H1 (cell line): ENCODE measurements around the gene DBP. TPM values are rescaled to one million over a fixed set of nuclear protein-coding genes. Genes with fewer than 3 reads are reported as not detected.
"Not testable (repeated sequence)": the region's sequence is repeated elsewhere in the genome, so short reads cannot be mapped to it uniquely, and the experiment has no call there.

ENCODE experiments used
- CTCF ChIA-PET: fragments of 300-600 bp; sonication (Branson Sonifier 250); formaldehyde crosslinking; loops from one replicate; lab custom pipeline; 2021; ENCODE audit not compliant: partially characterized antibody; lab: Charles Lee
- POLR2A ChIA-PET: fragments of 300-600 bp; sonication (Branson Sonifier 250); formaldehyde crosslinking; loops from one replicate; lab custom pipeline; 2021; ENCODE audit warnings: inconsistent platforms; ENCODE audit not compliant: partially characterized antibody; lab: Charles Lee
- DNase-seq, 2 experiments: peaks; one replicate each; pipeline versions ENCODE4 v3.0.0 to v3.0.0-alpha.2; 2010 to 2022; ENCODE audit warnings: low spot score in 2 of 2, low read depth in 1 of 2, mixed read lengths in 1 of 2
- FAIRE-seq: peaks from 2 replicates; lab custom pipeline; 2011; peaks lifted over from hg19 to GRCh38; lab: Jason Lieb, UNC
- H2AFZ ChIP-seq: 2 replicates; pipeline ENCODE4 v1.8.1; 2012; ENCODE audit warnings: low read length, inconsistent platforms
- H2AK5ac ChIP-seq: 2 replicates; pipeline ENCODE4 v1.6.1; 2013; ENCODE audit warnings: low read depth, low read length
- H2BK120ac ChIP-seq: replicated peaks from 2 replicates; pipeline ENCODE3; 2013; ENCODE audit warnings: low read depth, low read length, inconsistent platforms
- H2BK12ac ChIP-seq: 2 replicates; pipeline ENCODE4 v1.6.1; 2013; ENCODE audit warnings: low read depth, low read length
- H2BK15ac ChIP-seq: 2 replicates; pipeline ENCODE4 v1.6.1; 2013; ENCODE audit warnings: low read length
- H2BK20ac ChIP-seq: 2 replicates; pipeline ENCODE4 v1.6.1; 2013; ENCODE audit warnings: low read length
- H2BK5ac ChIP-seq: 2 replicates; pipeline ENCODE4 v1.6.1; 2013; ENCODE audit warnings: low read depth, low read length
- H3K14ac ChIP-seq: 2 replicates; pipeline ENCODE4 v1.6.1; 2013; ENCODE audit warnings: inconsistent platforms; ENCODE audit not compliant: insufficient read length
- H3K18ac ChIP-seq: 2 replicates; pipeline ENCODE4 v1.6.1; 2013; ENCODE audit warnings: low read length; ENCODE audit errors: extremely low read depth
- H3K23ac ChIP-seq: 2 replicates; pipeline ENCODE4 v1.6.1; 2013; ENCODE audit warnings: inconsistent platforms; ENCODE audit not compliant: insufficient read length
- H3K23me2 ChIP-seq: 2 replicates; pipeline ENCODE4 v1.6.1; 2013; ENCODE audit warnings: low read depth, low read length
- H3K27ac ChIP-seq: 2 replicates; pipeline ENCODE4 v1.6.1; 2011; ENCODE audit warnings: low read depth, low read length, inconsistent platforms
- H3K27me3 ChIP-seq, 4 experiments: replicated peaks in 1 of 4; 1 replicate in 1 of 4; 2 replicates in 3 of 4; pipeline versions ENCODE4 v1.6.1 to v1.8.1; 2011 to 2013; ENCODE audit warnings: low read length in 3 of 4, mild to moderate bottlenecking in 3 of 4, inconsistent platforms in 2 of 4, mixed read lengths in 2 of 4, moderate library complexity in 1 of 4; ENCODE audit not compliant: control insufficient read depth in 3 of 4, insufficient read depth in 3 of 4; ENCODE audit errors: extremely low read depth in 1 of 4
- H3K36me3 ChIP-seq, 4 experiments: 2 replicates each; pipeline versions ENCODE4 v1.6.1 to v1.8.1; 2011 to 2013; ENCODE audit warnings: mild to moderate bottlenecking in 4 of 4, low read length in 3 of 4, moderate library complexity in 2 of 4, control low read depth in 1 of 4, inconsistent platforms in 1 of 4; ENCODE audit not compliant: insufficient read depth in 4 of 4, control insufficient read depth in 2 of 4
- H3K4ac ChIP-seq: replicated peaks from 2 replicates; pipeline ENCODE3; 2013; ENCODE audit warnings: low read length, low read depth, mixed read lengths, inconsistent platforms; ENCODE audit not compliant: insufficient read length
- H3K4me1 ChIP-seq, 4 experiments: replicated peaks in 1 of 4; 1 replicate in 1 of 4; 2 replicates in 3 of 4; pipeline versions ENCODE4 v1.6.1 to v1.8.1; 2011 to 2013; ENCODE audit warnings: low read length in 3 of 4, inconsistent platforms in 2 of 4, mixed read lengths in 1 of 4; ENCODE audit not compliant: insufficient read depth in 4 of 4, control insufficient read depth in 3 of 4
- H3K4me2 ChIP-seq, 2 experiments: 2 replicates each; pipeline versions ENCODE4 v1.6.1 to v1.8.1; 2011 to 2013; ENCODE audit warnings: low read depth in 2 of 2, low read length in 2 of 2, control low read depth in 1 of 2, inconsistent platforms in 1 of 2, mild to moderate bottlenecking in 1 of 2; ENCODE audit not compliant: insufficient read depth in 1 of 2
- H3K4me3 ChIP-seq, 4 experiments: fragments of 200-600, 300-600 bp in 1 of 4; sonication (generic), shearing (Covaris generic), sonication (Bioruptor Twin) in 1 of 4; 2 replicates each; pipeline versions ENCODE4 v1.5.1 to v1.8.1; 2011 to 2016; ENCODE audit warnings: low read length in 4 of 4, low read depth in 3 of 4, control low read depth in 2 of 4, inconsistent platforms in 2 of 4, mild to moderate bottlenecking in 2 of 4, mixed read lengths in 1 of 4, moderate library complexity in 1 of 4; ENCODE audit not compliant: insufficient read depth in 2 of 4; ENCODE audit errors: extremely low read depth in 1 of 4
- H3K56ac ChIP-seq: replicated peaks from 2 replicates; pipeline ENCODE3; 2013; ENCODE audit warnings: low read depth, mild to moderate bottlenecking, mixed read lengths, low read length, inconsistent platforms; ENCODE audit not compliant: insufficient read length
- H3K79me1 ChIP-seq: 2 replicates; pipeline ENCODE4 v1.6.1; 2013; ENCODE audit warnings: low read depth, low read length, control low read depth
- H3K79me2 ChIP-seq, 2 experiments: 2 replicates each; pipeline versions ENCODE4 v1.6.1 to v1.8.1; 2012 to 2013; ENCODE audit warnings: low read length in 2 of 2, mild to moderate bottlenecking in 2 of 2, inconsistent platforms in 1 of 2; ENCODE audit not compliant: insufficient read depth in 2 of 2, control insufficient read depth in 1 of 2
- H3K9ac ChIP-seq, 4 experiments: replicated peaks in 1 of 4; 1 replicate in 1 of 4; 2 replicates in 3 of 4; pipeline versions ENCODE4 v1.6.1 to v1.8.1; 2011 to 2013; ENCODE audit warnings: low read depth in 3 of 4, low read length in 3 of 4, control low read depth in 2 of 4, mild to moderate bottlenecking in 2 of 4, moderate library complexity in 2 of 4, inconsistent platforms in 1 of 4; ENCODE audit errors: extremely low read depth in 1 of 4
- H3K9me3 ChIP-seq, 2 experiments: 2 replicates each; pipeline versions ENCODE4 v1.6.1 to v1.8.1; 2012 to 2013; ENCODE audit warnings: mild to moderate bottlenecking in 2 of 2, moderate library complexity in 2 of 2, control low read depth in 1 of 2, inconsistent platforms in 1 of 2, low read depth in 1 of 2, low read length in 1 of 2, mixed read lengths in 1 of 2; ENCODE audit not compliant: insufficient read depth in 2 of 2
- H4K20me1 ChIP-seq, 2 experiments: replicated peaks in 1 of 2; 2 replicates each; pipeline versions ENCODE3 to v1.8.1; 2011 to 2013; ENCODE audit warnings: inconsistent platforms in 2 of 2, low read length in 2 of 2, mild to moderate bottlenecking in 1 of 2; ENCODE audit not compliant: insufficient read depth in 2 of 2, control insufficient read depth in 1 of 2
- H4K5ac ChIP-seq: 2 replicates; pipeline ENCODE4 v1.6.1; 2013; ENCODE audit warnings: low read length, low read depth, mixed read lengths, inconsistent platforms; ENCODE audit not compliant: insufficient read length
- H4K8ac ChIP-seq: 2 replicates; pipeline ENCODE4 v1.8.0; 2013; ENCODE audit warnings: mild to moderate bottlenecking, moderate library complexity, low read length, inconsistent platforms; ENCODE audit not compliant: insufficient read depth; ENCODE audit errors: extremely low read depth
- H4K91ac ChIP-seq: replicated peaks from 2 replicates; pipeline ENCODE3; 2013; ENCODE audit warnings: low read length, mixed read lengths, inconsistent platforms; ENCODE audit not compliant: insufficient read length
- WGBS, 2 experiments: shearing (Covaris generic) in 1 of 2; methylation state at CpG; one replicate each; pipeline versions ENCODE4 v1.1.6 to v1.1.7; 2013 to 2015; ENCODE audit warnings: low lambda C conversion rate in 2 of 2, mixed read lengths in 2 of 2, inconsistent platforms in 1 of 2, low coverage in 1 of 2, missing lambda C conversion rate in 1 of 2; ENCODE audit not compliant: insufficient replicate concordance in 2 of 2, insufficient coverage in 1 of 2, insufficient read length in 1 of 2; ENCODE audit errors: extremely low coverage in 1 of 2, missing lambda C conversion rate in 1 of 2; 5-methylcytosine and 5-hydroxymethylcytosine counted together
- polyA plus RNA-seq, 7 experiments: library from polyadenylated mRNA; depleted of rRNA in 3 of 7; stranded (reverse) in 5 of 7; unstranded in 2 of 7; fragments of >200 nt in 5 of 7; fragments of 200-250 nt in 2 of 7; gene quantifications; 1 replicate in 5 of 7; 2 replicates in 1 of 7; 4 replicates in 1 of 7; pipeline versions ENCODE4 v1.2.1 to v1.2.3, GENCODE V29; 2011 to 2013; ENCODE audit warnings: missing spikeins in 2 of 7, mixed read lengths in 2 of 7
- total RNA-seq: library from RNA; stranded (reverse); fragmentation: NEBNext Ultra II Directional; extraction: Animal tissue kit (Norgen Biotek cat#: 25700); gene quantifications from 2 replicates; pipeline ENCODE4 v1.2.1, GENCODE V29; 2021

DBP gene
- total and polyA plus RNA-seq, 2 of the 8 experiments (the other 6 are each of a cell fraction or from before 2014, with no cell fraction given), result 7.5 to 8.3 TPM

DNA sequence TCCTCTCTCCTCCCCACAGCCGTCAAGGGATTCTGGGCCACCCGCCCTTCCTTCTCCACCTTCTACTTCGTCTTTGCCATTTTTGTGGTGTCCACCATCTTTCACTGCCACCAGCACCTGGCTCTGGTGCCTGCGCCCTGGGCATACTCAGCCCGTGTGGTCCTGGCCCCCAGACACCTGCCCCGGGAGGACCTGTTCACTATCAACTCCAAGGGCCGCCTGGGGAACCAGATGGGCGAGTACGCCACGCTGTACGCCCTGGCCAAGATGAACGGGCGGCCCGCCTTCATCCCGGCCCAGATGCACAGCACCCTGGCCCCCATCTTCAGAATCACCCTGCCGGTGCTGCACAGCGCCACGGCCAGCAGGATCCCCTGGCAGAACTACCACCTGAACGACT lies 42.8 kb upstream of the DBP start:
- DNase-seq, H4K5ac ChIP-seq, H3K9me3 ChIP-seq, H4K91ac ChIP-seq, FAIRE-seq, H3K79me1 ChIP-seq, H3K14ac ChIP-seq, H2BK15ac ChIP-seq, H3K9ac ChIP-seq, H3K23me2 ChIP-seq, H3K4me1 ChIP-seq, H2BK120ac ChIP-seq, H3K27me3 ChIP-seq, H3K4ac ChIP-seq, H3K23ac ChIP-seq, H2AFZ ChIP-seq, H3K36me3 ChIP-seq, H2BK12ac ChIP-seq, H3K4me2 ChIP-seq, CTCF ChIA-PET, H2BK20ac ChIP-seq, H3K4me3 ChIP-seq, H3K27ac ChIP-seq, H3K79me2 ChIP-seq, H3K56ac ChIP-seq, H2BK5ac ChIP-seq, H4K8ac ChIP-seq, H3K18ac ChIP-seq, H4K20me1 ChIP-seq, H2AK5ac ChIP-seq: not testable (repeated sequence)
- POLR2A ChIA-PET, result interaction anchor here (3.9 kb wide), 1 partner anchor 16 kb away, joined by 18 read pairs; the partner anchor contains the start of gene FUT2
- WGBS, 2 experiments, result 96% methylated on average over 12 of the region's 19 CpGs; no CpG with 5 or more reads in 1 of the 2 experiments
